ENCODE results near the gene MCTP1. TPM values are rescaled to one million over a fixed set of nuclear protein-coding genes. Genes with fewer than 3 reads are reported as not detected.

MCTP1 gene
- total RNA-seq, 1 donor from 2014 or later: 9.1 TPM

- H3K36me3 Mint-ChIP-seq: no peaks in the 10 kb centered on the region
- H3K27me3 Mint-ChIP-seq (ENCODE audit: low read depth): no peaks in the 10 kb centered on the region
- H3K27ac Mint-ChIP-seq: no peak overlapping the region
- no peak for TF ChIP-seq CTCF (IDR thresholded peaks at IDR 0.05; ENCODE audit: unreplicated experiment)
- no peak for DNase-seq (ENCODE audit: low spot score in 2 of 2, unreplicated experiment in 2 of 2)
- peaks cover 40% of the 10 kb centered on the region for H3K4me1 Mint-ChIP-seq
- no peaks in the 10 kb centered on the region for H3K9me3 Mint-ChIP-seq
- no peak overlapping the region for H3K4me3 Mint-ChIP-seq
Measured at GRCh38 chr5:94693845-94694370, 591.0 kb downstream of the MCTP1 start.

- Mint-ChIP-seq H3K4me1 (peaks cover 40% of the 10 kb centered on the region), H3K27ac (no peak overlapping the region)
- DNase-seq (ENCODE audit: low spot score in 2 of 2, unreplicated experiment in 2 of 2): no peak
Measured at GRCh38 chr5:94693043-94693822, 591.7 kb downstream of the MCTP1 start.

GRCh38 chr5:94692581-94692980 lies 592.3 kb downstream of the MCTP1 start:
- Mint-ChIP-seq H3K4me1 (peaks cover 34% of the 10 kb centered on the region), H3K36me3 (no peaks in the 10 kb centered on the region), H3K27ac (no peak overlapping the region), H3K4me3 (no peak overlapping the region), H3K9me3 (no peaks in the 10 kb centered on the region), H3K27me3 (ENCODE audit: low read depth) (no peaks in the 10 kb centered on the region)
- no peak for DNase-seq (ENCODE audit: low spot score in 2 of 2, unreplicated experiment in 2 of 2)
- TF ChIP-seq CTCF (IDR thresholded peaks at IDR 0.05; ENCODE audit: unreplicated experiment): no peak

More at GRCh38 chr5:94693043-94693822, 591.7 kb downstream of the MCTP1 start:
- peak; percentile 33 for TF ChIP-seq CTCF (IDR thresholded peaks at IDR 0.05; ENCODE audit: unreplicated experiment)
- Mint-ChIP-seq H3K9me3 (no peaks in the 10 kb centered on the region), H3K27me3 (ENCODE audit: low read depth) (no peaks in the 10 kb centered on the region), H3K36me3 (no peaks in the 10 kb centered on the region), H3K4me3 (no peak overlapping the region)

- Mint-ChIP-seq H3K4me1 (peaks cover 33% of the 10 kb centered on the region), H3K36me3 (no peaks in the 10 kb centered on the region), H3K9me3 (no peaks in the 10 kb centered on the region), H3K27ac (no peak overlapping the region), H3K27me3 (ENCODE audit: low read depth) (no peaks in the 10 kb centered on the region), H3K4me3 (no peak overlapping the region)
- no peak for DNase-seq (ENCODE audit: low spot score in 2 of 2, unreplicated experiment in 2 of 2)
- no peak for TF ChIP-seq CTCF (IDR thresholded peaks at IDR 0.05; ENCODE audit: unreplicated experiment)
Measured at GRCh38 chr5:94691949-94692348, 592.9 kb downstream of the MCTP1 start.

- DNase-seq (ENCODE audit: low spot score in 2 of 2, unreplicated experiment in 2 of 2): no peak
- no peak overlapping the region for H3K4me3 Mint-ChIP-seq
- H3K36me3 Mint-ChIP-seq: peaks cover 2% of the 10 kb centered on the region
- TF ChIP-seq CTCF (IDR thresholded peaks at IDR 0.05; ENCODE audit: unreplicated experiment): no peak
- no peaks in the 10 kb centered on the region for H3K27me3 Mint-ChIP-seq (ENCODE audit: low read depth)
- H3K27ac Mint-ChIP-seq: no peak overlapping the region
- no peaks in the 10 kb centered on the region for H3K9me3 Mint-ChIP-seq
- peaks cover 33% of the 10 kb centered on the region for H3K4me1 Mint-ChIP-seq
Measured at GRCh38 chr5:94691291-94691690, 593.6 kb downstream of the MCTP1 start.
